ENCODE measurements around the gene OXCT1.

- TF ChIP-seq NR2C2 (CRISPR knock-in tag; IDR thresholded peaks at IDR 0.05) (no peak), KAT7 (CRISPR knock-in tag; IDR thresholded peaks at IDR 0.05; ENCODE audit: borderline replicate concordance) (no peak)
- TF ChIP-seq, protein P1, sequence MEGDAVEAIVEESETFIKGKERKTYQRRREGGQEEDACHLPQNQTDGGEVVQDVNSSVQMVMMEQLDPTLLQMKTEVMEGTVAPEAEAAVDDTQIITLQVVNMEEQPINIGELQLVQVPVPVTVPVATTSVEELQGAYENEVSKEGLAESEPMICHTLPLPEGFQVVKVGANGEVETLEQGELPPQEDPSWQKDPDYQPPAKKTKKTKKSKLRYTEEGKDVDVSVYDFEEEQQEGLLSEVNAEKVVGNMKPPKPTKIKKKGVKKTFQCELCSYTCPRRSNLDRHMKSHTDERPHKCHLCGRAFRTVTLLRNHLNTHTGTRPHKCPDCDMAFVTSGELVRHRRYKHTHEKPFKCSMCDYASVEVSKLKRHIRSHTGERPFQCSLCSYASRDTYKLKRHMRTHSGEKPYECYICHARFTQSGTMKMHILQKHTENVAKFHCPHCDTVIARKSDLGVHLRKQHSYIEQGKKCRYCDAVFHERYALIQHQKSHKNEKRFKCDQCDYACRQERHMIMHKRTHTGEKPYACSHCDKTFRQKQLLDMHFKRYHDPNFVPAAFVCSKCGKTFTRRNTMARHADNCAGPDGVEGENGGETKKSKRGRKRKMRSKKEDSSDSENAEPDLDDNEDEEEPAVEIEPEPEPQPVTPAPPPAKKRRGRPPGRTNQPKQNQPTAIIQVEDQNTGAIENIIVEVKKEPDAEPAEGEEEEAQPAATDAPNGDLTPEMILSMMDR (IDR thresholded peaks at IDR 0.05), result no peak
- TF ChIP-seq, protein P2, sequence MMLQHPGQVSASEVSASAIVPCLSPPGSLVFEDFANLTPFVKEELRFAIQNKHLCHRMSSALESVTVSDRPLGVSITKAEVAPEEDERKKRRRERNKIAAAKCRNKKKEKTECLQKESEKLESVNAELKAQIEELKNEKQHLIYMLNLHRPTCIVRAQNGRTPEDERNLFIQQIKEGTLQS (CRISPR knock-in tag; conservative IDR thresholded peaks at IDR 0.05), result no peak
Observed at GRCh38 chr5:41785061-41785460, 85.2 kb downstream of the OXCT1 start.

Measured in WTC11 (cell line).